Posterior cingulate gyrus (tissue), 11 donors: ENCODE measurements around the gene SCN5A.
A peak's percentile ranks its signal among the peaks of the same experiment; 100 is the strongest.

Source experiments
- DNase-seq, 10 donors: peaks; one replicate each; pipeline versions ENCODE4 v3.0.0 to v3.0.0-alpha.2; 2020 to 2021; ENCODE audit warnings: mixed read lengths in 3 of 10
- intact Hi-C: fragments of 100-400 bp; cut with DNase I; formaldehyde crosslinking; loops from one replicate; pipeline ENCODE4 v1.15.1; 2023

Gene SCN5A

DNA sequence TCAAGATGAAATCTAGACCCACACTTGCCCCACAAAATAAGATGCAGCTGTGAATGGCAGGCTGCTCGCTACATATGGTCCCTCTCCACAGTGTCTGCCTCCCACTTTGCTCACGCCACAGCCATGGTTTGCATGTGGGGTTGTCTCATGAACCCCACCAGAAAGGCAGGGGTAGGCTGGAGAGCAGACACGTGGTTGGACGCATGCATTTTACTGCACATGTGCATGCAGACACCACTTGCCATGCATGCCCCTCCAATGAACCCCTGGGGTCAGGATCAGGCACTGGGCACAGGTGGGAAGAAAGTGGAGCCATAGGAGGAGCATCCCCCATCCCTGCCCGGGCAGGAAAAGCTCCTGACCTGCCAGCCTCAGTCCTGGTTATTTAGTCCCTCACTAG lies 20.7 kb downstream of the SCN5A start:
- intact Hi-C loops = no loop called here
- DNase-seq = peak in 1 of 10 donors; percentile 51

- intact Hi-C loops = no loop called here
- DNase-seq = no peak
Observed at GRCh38 chr3:38627956-38628355, 21.5 kb downstream of the SCN5A start.

- intact Hi-C loops = no loop called here
- no peak for DNase-seq
Observed at GRCh38 chr3:38626171-38626570, 23.3 kb downstream of the SCN5A start.

GRCh38 chr3:38623539-38623938 lies 25.9 kb downstream of the SCN5A start:
- no peak for DNase-seq
- intact Hi-C loops = no loop called here

DNA sequence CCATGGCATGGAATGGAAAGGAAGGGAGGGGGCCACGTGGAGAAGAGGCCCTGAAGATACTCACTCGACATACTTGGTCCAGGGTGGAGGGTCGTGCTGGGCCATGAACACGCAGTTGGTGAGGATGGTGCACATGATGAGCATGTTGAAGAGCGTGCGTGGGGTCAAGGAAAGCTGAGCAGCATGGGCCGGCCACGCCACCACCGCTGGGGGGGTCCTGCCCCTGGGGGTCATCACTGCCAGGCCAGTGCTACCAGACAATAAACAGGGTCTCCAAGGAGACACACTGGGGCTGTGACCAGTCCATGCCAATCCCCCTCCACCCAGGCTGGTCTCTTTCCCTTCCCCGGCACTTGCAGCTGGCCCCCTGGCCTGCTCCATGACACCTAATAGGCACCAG lies 27.2 kb downstream of the SCN5A start:
- intact Hi-C loops = no loop called here
- no peak for DNase-seq

GRCh38 chr3:38620236-38620635 lies 29.3 kb downstream of the SCN5A start:
- intact Hi-C loops = no loop called here

DNA sequence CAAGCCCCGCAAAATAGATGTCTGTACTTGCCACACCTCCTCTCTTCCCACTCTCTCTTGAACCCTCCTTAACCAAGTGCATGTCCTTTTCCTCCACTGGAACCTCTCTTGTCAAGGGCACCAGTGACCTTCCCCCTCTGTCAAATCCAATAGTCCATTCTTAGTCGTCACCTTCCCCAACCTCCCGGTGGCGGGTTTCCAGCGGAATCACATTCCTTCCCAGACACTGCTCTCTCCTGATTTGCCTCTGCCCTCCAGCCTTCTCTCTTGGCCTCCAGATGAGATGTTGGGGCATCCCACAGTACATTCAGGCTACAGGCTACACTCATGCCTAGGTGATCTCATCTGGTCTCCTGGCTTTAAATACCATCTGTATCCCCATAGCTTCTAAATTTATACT lies 31.1 kb downstream of the SCN5A start:
- intact Hi-C loops = no loop called here

More at GRCh38 chr3:38620236-38620635, 29.3 kb downstream of the SCN5A start:
- DNase-seq = peak in 2 of 10 donors; percentile 3 to 4

DNA sequence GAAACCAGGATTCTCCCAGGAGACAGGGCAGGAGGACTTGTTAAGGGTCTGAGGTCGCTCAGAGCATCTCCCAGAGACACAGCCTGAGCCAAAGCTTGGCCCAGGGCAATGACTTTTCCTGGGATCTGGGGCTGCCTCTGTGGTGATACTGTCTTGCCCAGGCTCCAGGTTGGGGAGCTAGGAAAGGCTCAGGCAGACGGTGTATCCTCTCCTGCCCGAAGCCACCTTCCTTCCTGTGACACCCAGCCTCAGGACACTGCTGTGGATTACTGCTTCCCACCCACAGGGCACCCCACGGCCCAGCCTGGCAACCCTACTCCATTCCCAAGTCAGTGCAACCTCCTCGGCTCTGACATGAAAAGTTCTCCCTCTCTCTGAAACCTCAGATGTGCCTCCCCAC lies 31.9 kb downstream of the SCN5A start:
- peak in 2 of 10 donors; percentile 62 to 71 for DNase-seq
- intact Hi-C loops = no loop called here

More for the DNA sequence above, 31.1 kb downstream of the SCN5A start:
- peak in 2 of 10 donors; percentile 32 to 42 for DNase-seq

- peak in 2 of 10 donors; percentile 40 to 57 for DNase-seq
- intact Hi-C loops = no loop called here
Observed at GRCh38 chr3:38617137-38617536, 32.4 kb downstream of the SCN5A start.

DNA sequence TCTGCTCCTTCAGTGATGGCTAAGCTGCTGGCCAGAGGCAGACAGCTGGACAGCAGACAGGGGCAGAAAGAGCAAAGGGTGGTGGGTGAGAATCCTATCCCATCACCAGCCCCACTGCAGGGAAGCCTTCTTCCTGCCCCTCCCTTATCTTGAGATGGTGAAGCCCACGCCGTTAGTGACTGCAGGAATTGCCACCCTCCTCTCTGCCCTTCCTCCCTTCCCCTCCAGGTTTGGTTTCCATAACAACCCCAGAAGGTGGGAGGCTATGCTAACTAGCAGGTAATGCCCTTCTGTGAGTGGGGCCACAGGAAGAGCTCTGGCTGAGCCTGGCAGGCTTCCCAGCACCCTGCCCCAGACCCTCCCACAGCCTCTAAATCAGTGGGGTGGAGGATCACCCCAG lies 32.8 kb downstream of the SCN5A start:
- intact Hi-C loops = no loop called here
- DNase-seq = peak in 1 of 10 donors; percentile 24

DNA sequence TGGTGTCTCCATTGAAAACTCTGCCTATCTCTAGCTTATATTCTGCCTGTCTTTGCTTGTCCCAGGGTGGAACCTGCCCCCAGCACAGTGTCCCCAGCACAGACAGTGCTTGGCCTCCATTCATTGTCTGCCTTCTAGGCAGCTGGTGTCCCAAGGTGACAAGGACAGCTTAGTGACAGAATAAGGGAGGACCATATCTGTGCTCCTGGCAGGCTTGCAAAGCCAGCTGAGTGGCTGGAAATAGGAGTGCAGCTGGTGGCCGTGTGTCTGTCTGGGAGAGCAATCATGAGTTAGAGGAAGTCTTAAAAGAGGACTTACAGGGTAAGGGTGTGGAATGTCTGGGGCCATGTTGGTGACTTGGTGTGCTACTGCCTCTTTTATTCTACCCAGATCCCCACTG lies 33.4 kb downstream of the SCN5A start:
- peak in 2 of 10 donors; percentile 47 to 53 for DNase-seq
- intact Hi-C loops = no loop called here

DNA sequence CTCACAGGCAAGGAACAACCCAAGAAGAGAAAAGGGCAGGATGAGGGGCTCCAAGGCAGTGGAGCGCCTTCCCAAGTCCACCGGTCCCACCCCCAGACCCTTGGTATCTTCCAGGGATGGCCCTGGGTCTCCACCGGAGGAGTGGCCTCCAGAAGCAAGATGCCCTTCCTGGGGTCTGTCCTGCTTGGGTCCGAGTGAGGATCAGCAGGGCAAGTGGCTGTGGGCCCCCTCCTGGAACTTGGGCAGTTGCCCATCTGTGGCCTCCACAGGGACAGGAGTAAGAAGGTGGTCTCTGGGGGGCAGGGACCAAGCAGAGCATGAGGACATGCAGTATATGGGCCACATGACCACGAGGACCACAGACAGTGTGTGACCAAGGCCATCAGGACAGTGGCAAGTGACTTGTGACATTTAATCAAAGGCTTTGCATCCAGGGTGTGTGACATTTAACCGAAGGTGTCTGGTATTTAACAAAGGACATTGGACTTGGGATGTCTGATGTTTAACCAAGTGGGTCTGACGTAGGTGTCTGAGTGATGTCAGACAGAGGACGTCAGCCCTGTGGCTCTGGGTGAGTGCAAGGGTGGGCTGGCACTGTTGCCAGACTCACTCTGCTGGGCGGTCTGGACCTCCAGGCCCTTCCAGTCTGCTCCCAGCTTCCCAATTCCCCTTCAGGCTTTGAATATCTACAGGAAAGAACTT lies 34.7 kb downstream of the SCN5A start:
- peak in 2 of 10 donors; percentile 66 to 74 for DNase-seq
- intact Hi-C loops = no loop called here

- intact Hi-C loops = no loop called here
- peak in 1 of 10 donors; percentile 66 for DNase-seq
Observed at GRCh38 chr3:38614091-38614490, 35.4 kb downstream of the SCN5A start.

- intact Hi-C loops = no loop called here
- peak in 1 of 10 donors; percentile 11 for DNase-seq
Observed at GRCh38 chr3:38613426-38613825, 36.1 kb downstream of the SCN5A start.

- intact Hi-C loops = no loop called here
- peak in 1 of 10 donors; percentile 60 for DNase-seq
Observed at GRCh38 chr3:38611866-38612265, 37.6 kb downstream of the SCN5A start.

- intact Hi-C loops = no loop called here
- no peak for DNase-seq
Observed at GRCh38 chr3:38610934-38611333, 38.6 kb downstream of the SCN5A start.

- DNase-seq = peak in 1 of 10 donors; percentile 53
- intact Hi-C loops = no loop called here
Observed at GRCh38 chr3:38610436-38610835, 39.1 kb downstream of the SCN5A start.

GRCh38 chr3:38609386-38610111 lies 39.9 kb downstream of the SCN5A start:
- intact Hi-C loops = no loop called here
- DNase-seq = peak in 2 of 10 donors; percentile 27 to 55

DNA sequence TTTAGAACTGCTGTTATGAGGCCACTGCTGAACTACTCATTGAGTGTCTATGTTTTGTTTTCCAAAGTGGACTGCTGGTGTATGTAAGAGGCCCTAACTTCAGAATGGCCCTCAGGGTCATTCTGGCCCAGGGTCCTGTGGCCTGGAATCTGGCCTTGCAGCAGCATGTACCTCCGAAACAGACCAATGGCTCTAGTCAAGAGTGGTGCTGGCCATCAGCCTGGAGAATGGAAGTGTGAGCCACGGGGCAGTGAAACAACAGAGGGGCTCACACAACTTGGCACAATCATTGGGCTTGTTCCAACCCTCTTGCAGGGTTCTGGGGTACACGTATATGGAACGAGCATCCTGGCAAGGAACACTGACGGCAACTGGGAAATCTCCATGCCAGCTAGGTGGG lies 40.5 kb downstream of the SCN5A start:
- DNase-seq = peak in 1 of 10 donors; percentile 31
- intact Hi-C loops = no loop called here

GRCh38 chr3:38608086-38608775 lies 41.3 kb downstream of the SCN5A start:
- intact Hi-C loops = no loop called here
- peak in 1 of 10 donors; percentile 62 for DNase-seq

DNA sequence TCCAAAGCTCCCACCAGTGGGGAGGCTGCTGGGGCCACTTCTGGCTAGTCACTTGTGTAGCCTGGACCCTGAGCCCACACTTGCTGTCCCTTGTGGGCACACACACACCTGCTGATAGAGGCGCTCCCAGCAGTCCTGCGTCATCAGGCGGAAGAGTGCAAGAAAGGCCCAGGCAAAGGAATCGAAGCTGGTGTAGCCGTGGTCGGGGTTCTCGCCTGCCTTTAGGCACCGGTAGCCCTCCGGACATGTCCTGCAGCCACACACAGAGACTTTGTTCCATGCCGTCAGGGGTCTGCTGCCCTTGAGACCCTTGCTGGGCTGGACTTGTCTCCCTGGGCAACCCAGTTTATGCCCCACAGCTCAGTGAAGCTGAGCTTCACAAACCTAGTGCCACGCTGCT lies 42.9 kb downstream of the SCN5A start:
- peak in 1 of 10 donors; percentile 49 for DNase-seq
- intact Hi-C loops = no loop called here
